Measurements from ENCODE around the gene MS4A6A. TPM values are rescaled to one million over a fixed set of nuclear protein-coding genes. Genes with fewer than 3 reads are reported as not detected.

The MS4A6A gene
- total and polyA plus RNA-seq, 2 donors (not counting 1 experiment from before 2014, with no cell fraction given): 0.34 to 4.1 TPM

GRCh38 chr11:60150279-60150678 lies 32.6 kb downstream of the MS4A6A start:
- ChIA-PET POLR2A (no interaction called here), CTCF (no interaction called here)
- Histone ChIP-seq H3K27ac (ENCODE audit: low read length in 2 of 2) (no peak overlapping the region), H3K27me3 (replicated peaks in 1 of 4; ENCODE audit: control extremely low read depth in 1 of 4, control insufficient read depth in 3 of 4, insufficient read depth in 4 of 4, low read length in 3 of 4) (no peaks in the 10 kb centered on the region), H3K4me1 (ENCODE audit: control insufficient read depth in 2 of 2, insufficient read depth in 2 of 2, low read length in 2 of 2) (no peaks in the 10 kb centered on the region), H2AFZ (ENCODE audit: insufficient read depth, low read depth, low read length, poor library complexity, severe bottlenecking) (no peak overlapping the region), H3K9me3 (ENCODE audit: control extremely low read depth in 1 of 3, control insufficient read depth in 2 of 3, insufficient read depth in 1 of 3, low read length in 2 of 3) (no peaks in the 10 kb centered on the region), H4K20me1 (ENCODE audit: control insufficient read depth, insufficient read depth, low read length, poor library complexity, severe bottlenecking) (no peaks in the 10 kb centered on the region), H3K9ac (ENCODE audit: low read length) (no peak overlapping the region), H3K79me2 (ENCODE audit: control insufficient read depth, insufficient read depth, low read length) (no peaks in the 10 kb centered on the region), H3K36me3 (replicated peaks in 1 of 2; ENCODE audit: control extremely low read depth in 1 of 2, control insufficient read depth in 1 of 2, extremely low read depth in 1 of 2, insufficient read depth in 2 of 2, low read length in 1 of 2) (no peaks in the 10 kb centered on the region), H3K4me2 (replicated peaks; ENCODE audit: low read depth, low read length, poor library complexity, severe bottlenecking) (no peak overlapping the region), H3K4me3 (ENCODE audit: control extremely low read depth in 1 of 5, extremely low read depth in 1 of 5, insufficient read depth in 1 of 5, low read depth in 2 of 5, low read length in 4 of 5) (no peak overlapping the region)
- H3K27me3 Mint-ChIP-seq: no peaks in the 10 kb centered on the region
- no peaks in the 10 kb centered on the region for H3K9me3 Mint-ChIP-seq (ENCODE audit: insufficient read depth)
- TF ChIP-seq CTCF (IDR thresholded peaks at IDR 0.05): no peak
- no peak for TF ChIP-seq EZH2 (IDR thresholded peaks at IDR 0.05; ENCODE audit: borderline replicate concordance, insufficient read depth, low read depth, low read length, poor library complexity, severe bottlenecking)
- DNase-seq (no peak), ATAC-seq (ENCODE audit: low read depth) (no peak)
- intact Hi-C loops (cut with micrococcal nuclease): no loop called here
- no peak overlapping the region for H3K27ac Mint-ChIP-seq
- no peak overlapping the region for H3K4me3 Mint-ChIP-seq
- WGBS (ENCODE audit: insufficient coverage): no CpG with 5 or more reads among the region's 1 CpG
- no peaks in the 10 kb centered on the region for H3K4me1 Mint-ChIP-seq

- Histone ChIP-seq H3K4me3 (ENCODE audit: control extremely low read depth in 1 of 5, extremely low read depth in 1 of 5, insufficient read depth in 1 of 5, low read depth in 2 of 5, low read length in 4 of 5) (no peak overlapping the region), H3K9me3 (ENCODE audit: control extremely low read depth in 1 of 3, control insufficient read depth in 2 of 3, insufficient read depth in 1 of 3, low read length in 2 of 3) (no peaks in the 10 kb centered on the region), H3K4me2 (replicated peaks; ENCODE audit: low read depth, low read length, poor library complexity, severe bottlenecking) (no peak overlapping the region), H3K36me3 (replicated peaks in 1 of 2; ENCODE audit: control extremely low read depth in 1 of 2, control insufficient read depth in 1 of 2, extremely low read depth in 1 of 2, insufficient read depth in 2 of 2, low read length in 1 of 2) (no peaks in the 10 kb centered on the region), H3K27me3 (replicated peaks in 1 of 4; ENCODE audit: control extremely low read depth in 1 of 4, control insufficient read depth in 3 of 4, insufficient read depth in 4 of 4, low read length in 3 of 4) (no peaks in the 10 kb centered on the region), H4K20me1 (ENCODE audit: control insufficient read depth, insufficient read depth, low read length, poor library complexity, severe bottlenecking) (no peaks in the 10 kb centered on the region), H3K79me2 (ENCODE audit: control insufficient read depth, insufficient read depth, low read length) (no peaks in the 10 kb centered on the region), H3K9ac (ENCODE audit: low read length) (no peak overlapping the region), H2AFZ (ENCODE audit: insufficient read depth, low read depth, low read length, poor library complexity, severe bottlenecking) (no peak overlapping the region), H3K4me1 (ENCODE audit: control insufficient read depth in 2 of 2, insufficient read depth in 2 of 2, low read length in 2 of 2) (no peaks in the 10 kb centered on the region), H3K27ac (ENCODE audit: low read length in 2 of 2) (no peak overlapping the region)
- Mint-ChIP-seq H3K4me3 (no peak overlapping the region), H3K27ac (no peak overlapping the region), H3K9me3 (ENCODE audit: insufficient read depth) (no peaks in the 10 kb centered on the region), H3K27me3 (no peaks in the 10 kb centered on the region), H3K4me1 (no peaks in the 10 kb centered on the region)
- WGBS (ENCODE audit: insufficient coverage): no CpG with 5 or more reads among the region's 3 CpGs
- intact Hi-C loops (cut with micrococcal nuclease): no loop called here
- DNase-seq (no peak), ATAC-seq (ENCODE audit: low read depth) (no peak)
- ChIA-PET CTCF (no interaction called here), POLR2A (no interaction called here)
- no peak for TF ChIP-seq EZH2 (IDR thresholded peaks at IDR 0.05; ENCODE audit: borderline replicate concordance, insufficient read depth, low read depth, low read length, poor library complexity, severe bottlenecking)
- TF ChIP-seq CTCF (IDR thresholded peaks at IDR 0.05): no peak
These were observed 37.2 kb downstream of the MS4A6A start for GRCh38 chr11:60145677-60146076.
